WERI-Rb-1 (cell line): ENCODE data around the gene STX7.

Experiments used
- DNase-seq: peaks from one replicate; pipeline ENCODE4 v3.0.0-alpha.2; 2020
- H3K27ac ChIP-seq: fragments of 250-450 bp; sonication (Bioruptor Pico); 2 replicates; pipeline ENCODE4 v1.5.1; 2020; ENCODE audit warnings: mild to moderate bottlenecking, moderate library complexity
- H3K27me3 ChIP-seq: fragments of 250-450 bp; sonication (Bioruptor Pico); 2 replicates; pipeline ENCODE4 v1.5.1; 2021; ENCODE audit warnings: mild to moderate bottlenecking, low read depth, moderate library complexity; ENCODE audit not compliant: insufficient read depth, severe bottlenecking
- H3K36me3 ChIP-seq: fragments of 250-450 bp; sonication (Bioruptor Pico); 2 replicates; pipeline ENCODE4 v1.5.1; 2020; ENCODE audit warnings: mild to moderate bottlenecking, moderate library complexity
- H3K4me3 ChIP-seq: 2 replicates; pipeline ENCODE4 v1.5.1; 2011; ENCODE audit warnings: low read depth, mild to moderate bottlenecking, control low read depth, low read length
- H3K9me3 ChIP-seq: fragments of 250-450 bp; sonication (Bioruptor Pico); 2 replicates; pipeline ENCODE4 v1.5.1; 2021; ENCODE audit warnings: mild to moderate bottlenecking, moderate library complexity; ENCODE audit not compliant: severe bottlenecking
- TF ChIP-seq, protein P1 (sequence below): IDR thresholded peaks from 2 replicates; pipeline ENCODE4 v1.5.1; 2011; ENCODE audit warnings: low read depth, mild to moderate bottlenecking, control low read depth, inconsistent platforms, low read length

STX7 gene

DNA sequence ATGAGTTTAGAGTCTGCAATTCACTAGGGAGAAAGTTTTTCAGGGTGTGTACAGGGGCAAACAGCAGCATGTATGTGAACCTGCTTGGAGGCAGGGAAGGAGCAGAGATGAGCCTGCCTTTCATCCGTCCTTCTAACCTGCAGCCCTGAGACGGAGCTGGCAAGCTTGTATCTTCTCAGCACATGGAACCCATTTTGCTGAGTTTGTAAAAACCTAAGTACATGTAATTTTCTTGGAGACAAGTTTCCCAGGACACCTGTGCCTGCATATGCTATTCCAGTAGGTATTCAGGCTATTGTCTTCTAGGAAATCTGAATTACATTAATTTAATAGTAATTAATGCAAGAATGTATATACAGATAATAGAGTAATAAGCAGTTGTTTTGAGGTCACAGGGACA is 82.8 kb downstream of the STX7 start:
- Histone ChIP-seq H3K27ac (no peak overlapping the region), H3K9me3 (no peaks in the 10 kb centered on the region), H3K27me3 (peaks cover 43% of the 10 kb centered on the region), H3K36me3 (no peaks in the 10 kb centered on the region), H3K4me3 (no peak overlapping the region)
- TF ChIP-seq, protein P1, sequence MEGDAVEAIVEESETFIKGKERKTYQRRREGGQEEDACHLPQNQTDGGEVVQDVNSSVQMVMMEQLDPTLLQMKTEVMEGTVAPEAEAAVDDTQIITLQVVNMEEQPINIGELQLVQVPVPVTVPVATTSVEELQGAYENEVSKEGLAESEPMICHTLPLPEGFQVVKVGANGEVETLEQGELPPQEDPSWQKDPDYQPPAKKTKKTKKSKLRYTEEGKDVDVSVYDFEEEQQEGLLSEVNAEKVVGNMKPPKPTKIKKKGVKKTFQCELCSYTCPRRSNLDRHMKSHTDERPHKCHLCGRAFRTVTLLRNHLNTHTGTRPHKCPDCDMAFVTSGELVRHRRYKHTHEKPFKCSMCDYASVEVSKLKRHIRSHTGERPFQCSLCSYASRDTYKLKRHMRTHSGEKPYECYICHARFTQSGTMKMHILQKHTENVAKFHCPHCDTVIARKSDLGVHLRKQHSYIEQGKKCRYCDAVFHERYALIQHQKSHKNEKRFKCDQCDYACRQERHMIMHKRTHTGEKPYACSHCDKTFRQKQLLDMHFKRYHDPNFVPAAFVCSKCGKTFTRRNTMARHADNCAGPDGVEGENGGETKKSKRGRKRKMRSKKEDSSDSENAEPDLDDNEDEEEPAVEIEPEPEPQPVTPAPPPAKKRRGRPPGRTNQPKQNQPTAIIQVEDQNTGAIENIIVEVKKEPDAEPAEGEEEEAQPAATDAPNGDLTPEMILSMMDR: no peak
- DNase-seq: no peak

DNA sequence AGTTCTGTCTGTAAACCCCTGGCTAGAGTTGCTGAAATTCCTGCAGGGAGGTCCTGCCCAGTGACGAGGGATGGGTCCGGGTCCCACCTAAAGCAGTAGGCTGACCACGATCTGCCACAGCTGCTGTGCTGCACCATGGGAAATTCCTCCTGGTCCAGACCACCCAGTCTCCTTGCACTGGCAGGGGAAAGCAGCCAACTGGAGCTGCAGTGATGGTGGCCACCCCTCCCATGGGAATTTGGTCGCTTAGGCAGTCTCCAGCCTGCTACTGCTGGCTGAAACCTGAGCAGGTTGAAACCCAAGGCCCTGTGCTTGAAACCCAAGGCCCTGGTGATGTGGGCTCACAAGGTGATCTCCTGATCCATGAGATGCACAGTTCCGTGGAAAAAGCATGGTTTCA is 87.7 kb downstream of the STX7 start:
- Histone ChIP-seq H3K36me3 (no peaks in the 10 kb centered on the region), H3K27me3 (peaks cover 54% of the 10 kb centered on the region), H3K9me3 (no peaks in the 10 kb centered on the region), H3K27ac (no peak overlapping the region), H3K4me3 (no peak overlapping the region)
- TF ChIP-seq, protein P1: no peak
- no peak for DNase-seq

DNA sequence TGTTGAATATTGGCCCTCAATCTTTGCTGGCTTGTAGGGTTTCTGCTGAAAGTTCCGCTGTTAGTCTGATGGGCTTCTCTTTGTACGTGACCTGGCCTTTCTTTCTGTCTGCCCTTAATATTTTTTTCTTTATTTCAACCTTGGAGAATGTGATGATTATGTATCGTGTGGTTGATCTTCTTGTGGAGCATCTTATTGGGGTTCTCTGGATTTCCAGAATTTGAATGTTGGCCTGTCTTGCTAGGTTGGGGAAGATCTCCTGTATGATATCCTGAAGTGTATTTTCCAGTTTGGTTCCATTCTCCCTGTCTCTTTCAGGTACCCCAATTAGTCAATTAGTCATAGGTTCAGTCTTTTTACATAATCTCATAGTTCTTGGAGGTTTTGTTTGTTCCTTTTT is 89.1 kb downstream of the STX7 start:
- no peaks in the 10 kb centered on the region for H3K36me3 ChIP-seq
- H3K27ac ChIP-seq: no peak overlapping the region
- no peak for DNase-seq
- no peak overlapping the region for H3K4me3 ChIP-seq
- no peaks in the 10 kb centered on the region for H3K9me3 ChIP-seq
- peaks cover 47% of the 10 kb centered on the region for H3K27me3 ChIP-seq
- TF ChIP-seq, protein P1: no peak

DNA sequence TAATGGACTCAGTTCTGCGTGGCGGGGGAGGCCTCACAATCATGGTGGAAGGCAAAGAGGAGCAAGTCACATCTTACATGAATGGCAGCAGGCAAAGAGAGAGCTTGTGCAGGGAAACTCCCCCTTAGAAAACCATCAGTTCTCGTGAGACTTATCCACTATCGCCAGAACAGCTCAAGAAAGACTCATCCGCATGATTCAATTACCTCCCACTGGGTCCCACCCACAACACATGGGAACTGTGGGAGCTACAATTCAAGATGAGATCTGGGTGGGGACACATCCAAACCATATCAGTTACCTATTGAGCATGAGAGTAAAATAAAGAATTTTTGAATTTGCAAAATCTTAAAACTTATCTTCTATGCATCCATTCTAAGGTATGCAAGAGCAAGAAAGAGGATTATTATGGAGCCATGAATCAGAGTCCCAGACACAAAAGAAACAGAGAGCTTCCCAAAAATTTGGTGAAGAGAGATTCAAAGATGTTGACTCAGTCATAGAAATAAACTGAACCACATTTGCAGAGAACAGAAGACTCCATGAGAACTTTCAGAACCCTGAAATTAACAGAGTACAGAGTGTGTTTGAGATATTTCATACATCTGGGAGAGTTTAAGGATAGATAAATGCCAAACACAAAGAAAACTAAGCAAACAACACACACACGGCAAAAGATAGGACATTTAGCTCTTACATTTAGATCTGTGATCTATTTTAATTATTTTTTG is 94.5 kb downstream of the STX7 start:
- H3K9me3 ChIP-seq: no peaks in the 10 kb centered on the region
- TF ChIP-seq, protein P1: no peak
- peaks cover 39% of the 10 kb centered on the region for H3K27me3 ChIP-seq
- H3K27ac ChIP-seq: no peak overlapping the region
- H3K36me3 ChIP-seq: no peaks in the 10 kb centered on the region
- H3K4me3 ChIP-seq: no peak overlapping the region
- no peak for DNase-seq

DNA sequence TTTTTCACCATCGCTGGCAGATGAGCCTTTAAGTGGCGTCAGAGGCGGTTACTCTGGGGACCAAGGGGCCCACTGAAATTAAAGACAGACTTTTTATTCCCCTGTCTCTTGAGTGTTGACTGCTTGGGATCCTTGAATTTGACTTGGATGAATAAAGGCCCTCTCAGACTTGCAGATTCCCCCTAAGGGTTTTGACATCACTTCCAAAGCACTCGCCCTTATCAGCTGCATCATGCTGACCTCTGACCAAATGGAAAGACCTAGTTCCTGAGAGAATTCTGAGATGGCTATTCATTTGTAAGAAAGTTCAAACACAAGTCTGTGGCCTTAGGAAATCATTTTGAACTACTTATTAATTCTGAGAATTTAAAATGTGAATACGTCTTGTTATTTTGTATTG is 98.2 kb downstream of the STX7 start:
- Histone ChIP-seq H3K9me3 (no peaks in the 10 kb centered on the region), H3K4me3 (no peak overlapping the region), H3K36me3 (no peaks in the 10 kb centered on the region), H3K27me3 (peaks cover 66% of the 10 kb centered on the region), H3K27ac (no peak overlapping the region)
- no peak for DNase-seq
- TF ChIP-seq, protein P1: no peak

DNA sequence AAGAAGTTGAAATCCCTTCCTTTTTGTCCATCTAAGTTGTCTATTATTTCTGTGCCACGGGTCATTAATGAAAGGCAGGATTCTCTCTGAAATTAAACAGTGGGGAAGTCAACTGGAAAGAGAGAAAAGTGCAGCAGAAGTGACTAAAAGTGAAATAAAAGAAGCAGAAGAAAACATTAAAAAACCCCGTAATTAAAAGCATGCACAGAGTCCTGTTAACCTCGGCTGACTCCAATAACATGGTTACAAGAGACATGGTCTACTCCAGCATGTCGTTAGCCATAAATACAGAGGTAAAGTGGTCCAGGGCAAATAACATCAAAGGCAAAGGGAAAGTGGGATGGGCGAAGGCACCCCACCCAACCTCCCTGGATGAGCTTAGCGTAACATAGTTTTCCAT is 98.6 kb downstream of the STX7 start:
- Histone ChIP-seq H3K27ac (no peak overlapping the region), H3K9me3 (no peaks in the 10 kb centered on the region), H3K4me3 (no peak overlapping the region), H3K27me3 (peaks cover 69% of the 10 kb centered on the region), H3K36me3 (no peaks in the 10 kb centered on the region)
- TF ChIP-seq, protein P1: no peak
- DNase-seq: no peak
